NT2/D1 (cell line): Measurements from ENCODE around the gene HERC3.

Experiments
- SUZ12 ChIP-seq: IDR thresholded peaks from 2 replicates; pipeline ENCODE4 v1.6.1; 2011; ENCODE audit not compliant: insufficient read length, insufficient read depth; ENCODE audit errors: extremely low read depth
- YY1 ChIP-seq: IDR thresholded peaks from 2 replicates; pipeline ENCODE4 v1.6.1; 2011; ENCODE audit not compliant: insufficient read length, insufficient read depth
- ZNF274 ChIP-seq: IDR thresholded peaks from 2 replicates; pipeline ENCODE4 v1.6.1; 2011; ENCODE audit warnings: mild to moderate bottlenecking, low read depth, low read length

DNA sequence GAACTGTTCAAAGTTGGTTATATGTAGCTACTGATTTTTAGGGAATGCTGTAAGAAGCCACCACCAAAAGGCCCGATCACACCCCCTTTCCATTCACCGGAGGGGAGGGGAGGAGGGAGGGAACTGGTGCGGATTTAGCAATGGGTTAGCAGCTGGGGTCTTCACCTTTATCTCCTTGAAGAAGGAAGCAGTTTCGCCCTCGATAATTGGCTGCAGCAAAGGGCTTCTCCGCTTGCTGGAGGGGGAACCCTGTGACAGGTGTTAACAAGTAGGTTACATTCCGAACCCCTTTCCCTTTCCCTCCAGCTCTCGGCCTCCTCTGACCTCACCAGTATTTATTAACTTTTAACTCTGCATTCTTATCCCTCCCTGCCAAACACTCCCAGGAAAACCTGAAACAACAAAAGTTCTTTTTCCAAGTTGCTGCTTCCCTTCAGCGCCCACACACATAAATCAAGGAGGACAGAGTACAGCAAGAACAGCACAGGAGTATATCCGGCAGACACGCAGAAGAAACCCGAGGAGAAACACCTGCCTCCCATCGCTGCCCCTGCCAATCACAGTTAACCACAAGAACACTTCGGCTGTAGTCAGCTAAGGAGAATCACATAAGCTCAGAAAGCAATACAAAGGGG is 145.1 kb downstream of the HERC3 start:
- TF ChIP-seq YY1: no peak
- TF ChIP-seq ZNF274: no peak
- TF ChIP-seq SUZ12: no peak
